ENCODE data around the gene PTRH2. TPM values are rescaled to one million over a fixed set of nuclear protein-coding genes. Genes with fewer than 3 reads are reported as not detected.

Gene PTRH2
- total RNA-seq, 1 experiment from 2014 or later = 59.6 TPM

DNA sequence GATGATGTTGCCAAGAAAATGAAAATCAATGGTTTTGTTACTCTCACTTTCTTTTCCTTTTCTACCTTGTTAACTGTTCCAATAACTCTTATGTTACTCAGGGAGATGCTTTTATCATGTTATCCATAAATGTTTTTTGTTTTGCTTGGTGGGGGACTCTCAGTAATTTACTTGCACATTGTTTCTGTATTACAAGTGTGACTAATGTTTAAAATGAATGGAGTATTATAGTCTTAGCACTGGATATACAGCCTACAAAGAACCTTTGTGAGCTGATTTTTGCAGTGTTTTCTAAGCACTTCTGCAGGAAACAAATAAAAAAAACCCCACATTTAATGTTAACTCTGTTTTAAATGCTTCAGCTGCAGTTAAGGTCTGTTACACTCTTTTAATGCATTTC lies 12.3 kb upstream of the PTRH2 start:
- Histone ChIP-seq H3K36me3 (ENCODE audit: control insufficient read depth in 1 of 2, insufficient read depth in 2 of 2, low read length in 2 of 2) (no peaks in the 10 kb centered on the region; a peak in 1 of 4 replicates), H3K27ac (ENCODE audit: low read depth, low read length) (no peak overlapping the region), H3K4me3 (replicated peaks in 1 of 2; ENCODE audit: low read depth in 1 of 2, low read length in 2 of 2) (no peak overlapping the region), H3K79me2 (ENCODE audit: insufficient read depth, low read length) (peaks cover 99% of the 10 kb centered on the region), H3K9ac (ENCODE audit: low read length) (no peak overlapping the region), H3K9me2 (ENCODE audit: insufficient read depth) (no peaks in the 10 kb centered on the region), H3K4me2 (ENCODE audit: low read length) (no peak overlapping the region), H3K4me1 (ENCODE audit: control insufficient read depth in 1 of 2, insufficient read depth in 2 of 2, low read length in 2 of 2) (no peaks in the 10 kb centered on the region), H3K27me3 (ENCODE audit: insufficient read depth, low read length) (no peaks in the 10 kb centered on the region), H4K20me1 (ENCODE audit: insufficient read depth) (peaks cover 13% of the 10 kb centered on the region; the same call in 1 of the 2 replicates), H2AFZ (ENCODE audit: low read depth, low read length, poor library complexity, severe bottlenecking) (no peak overlapping the region), H3K9me3 (ENCODE audit: control insufficient read depth in 1 of 2, insufficient read depth in 1 of 2, low read depth in 1 of 2, low read length in 2 of 2) (no peaks in the 10 kb centered on the region)
- ATAC-seq (no peak), DNase-seq (ENCODE audit: low read depth, low spot score) (no peak)
- no peak for TF ChIP-seq RAD21 (IDR thresholded peaks at IDR 0.05; ENCODE audit: low read depth)
- no peak for TF ChIP-seq SRF (IDR thresholded peaks at IDR 0.05; ENCODE audit: low read depth)
- TF ChIP-seq, protein P1, sequence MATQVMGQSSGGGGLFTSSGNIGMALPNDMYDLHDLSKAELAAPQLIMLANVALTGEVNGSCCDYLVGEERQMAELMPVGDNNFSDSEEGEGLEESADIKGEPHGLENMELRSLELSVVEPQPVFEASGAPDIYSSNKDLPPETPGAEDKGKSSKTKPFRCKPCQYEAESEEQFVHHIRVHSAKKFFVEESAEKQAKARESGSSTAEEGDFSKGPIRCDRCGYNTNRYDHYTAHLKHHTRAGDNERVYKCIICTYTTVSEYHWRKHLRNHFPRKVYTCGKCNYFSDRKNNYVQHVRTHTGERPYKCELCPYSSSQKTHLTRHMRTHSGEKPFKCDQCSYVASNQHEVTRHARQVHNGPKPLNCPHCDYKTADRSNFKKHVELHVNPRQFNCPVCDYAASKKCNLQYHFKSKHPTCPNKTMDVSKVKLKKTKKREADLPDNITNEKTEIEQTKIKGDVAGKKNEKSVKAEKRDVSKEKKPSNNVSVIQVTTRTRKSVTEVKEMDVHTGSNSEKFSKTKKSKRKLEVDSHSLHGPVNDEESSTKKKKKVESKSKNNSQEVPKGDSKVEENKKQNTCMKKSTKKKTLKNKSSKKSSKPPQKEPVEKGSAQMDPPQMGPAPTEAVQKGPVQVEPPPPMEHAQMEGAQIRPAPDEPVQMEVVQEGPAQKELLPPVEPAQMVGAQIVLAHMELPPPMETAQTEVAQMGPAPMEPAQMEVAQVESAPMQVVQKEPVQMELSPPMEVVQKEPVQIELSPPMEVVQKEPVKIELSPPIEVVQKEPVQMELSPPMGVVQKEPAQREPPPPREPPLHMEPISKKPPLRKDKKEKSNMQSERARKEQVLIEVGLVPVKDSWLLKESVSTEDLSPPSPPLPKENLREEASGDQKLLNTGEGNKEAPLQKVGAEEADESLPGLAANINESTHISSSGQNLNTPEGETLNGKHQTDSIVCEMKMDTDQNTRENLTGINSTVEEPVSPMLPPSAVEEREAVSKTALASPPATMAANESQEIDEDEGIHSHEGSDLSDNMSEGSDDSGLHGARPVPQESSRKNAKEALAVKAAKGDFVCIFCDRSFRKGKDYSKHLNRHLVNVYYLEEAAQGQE (IDR thresholded peaks at IDR 0.05; ENCODE audit: low read depth) = no peak
- TF ChIP-seq, protein P2, sequence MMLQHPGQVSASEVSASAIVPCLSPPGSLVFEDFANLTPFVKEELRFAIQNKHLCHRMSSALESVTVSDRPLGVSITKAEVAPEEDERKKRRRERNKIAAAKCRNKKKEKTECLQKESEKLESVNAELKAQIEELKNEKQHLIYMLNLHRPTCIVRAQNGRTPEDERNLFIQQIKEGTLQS (IDR thresholded peaks at IDR 0.05) = no peak
- BruUV-seq (replicated peaks) = no TSS peak
- CTCF ChIA-PET = no interaction called here
- RAD21 ChIA-PET (ENCODE audit: low non-redundant PET in 1 of 2, low total read pairs in 2 of 2, uncharacterized antibody in 2 of 2, unreplicated experiment in 2 of 2) = no interaction called here
- POLR2A ChIA-PET = no interaction called here
- intact Hi-C loops (cut with micrococcal nuclease) = no loop called here

DNA sequence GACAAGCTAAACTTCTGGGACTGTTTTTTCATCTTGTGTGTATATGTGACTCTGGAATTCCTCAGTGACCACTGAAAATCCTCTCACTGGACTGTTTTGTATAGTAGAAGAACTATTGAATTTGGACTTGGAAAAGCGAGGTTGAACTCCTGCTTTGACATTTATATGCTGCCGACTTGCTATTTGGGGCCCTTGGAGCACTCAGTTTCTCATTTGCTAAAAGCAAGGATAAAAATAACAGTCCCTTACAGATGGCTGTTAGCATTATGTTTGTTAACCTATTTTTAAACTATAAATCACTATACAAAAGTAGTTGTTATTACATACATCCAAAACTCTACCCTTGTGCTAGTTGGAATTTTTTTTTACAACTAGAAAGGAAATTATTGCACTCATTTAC lies 9.2 kb upstream of the PTRH2 start:
- H4K20me1 ChIP-seq (ENCODE audit: insufficient read depth) = peaks cover 20% of the 10 kb centered on the region; the same call in 1 of the 2 replicates
- POLR2A ChIA-PET = no interaction called here
- RAD21 ChIA-PET (ENCODE audit: low non-redundant PET in 1 of 2, low total read pairs in 2 of 2, uncharacterized antibody in 2 of 2, unreplicated experiment in 2 of 2) = no interaction called here
- H3K27ac ChIP-seq (ENCODE audit: low read depth, low read length) = no peak overlapping the region
- no peaks in the 10 kb centered on the region; a peak in 1 of 4 replicates for H3K36me3 ChIP-seq (ENCODE audit: control insufficient read depth in 1 of 2, insufficient read depth in 2 of 2, low read length in 2 of 2)
- H3K4me2 ChIP-seq (ENCODE audit: low read length) = no peak overlapping the region
- CTCF ChIA-PET = no interaction called here
- peaks cover 0 to 9% of the 10 kb centered on the region in 2 experiments; a peak in 2 of 4 replicates for H3K4me1 ChIP-seq (ENCODE audit: control insufficient read depth in 1 of 2, insufficient read depth in 2 of 2, low read length in 2 of 2)
- H3K9ac ChIP-seq (ENCODE audit: low read length) = no peak overlapping the region
- intact Hi-C loops (cut with micrococcal nuclease) = no loop called here
- H2AFZ ChIP-seq (ENCODE audit: low read depth, low read length, poor library complexity, severe bottlenecking) = no peak overlapping the region
- DNase-seq (ENCODE audit: low read depth, low spot score) (no peak), ATAC-seq (no peak)
- no peaks in the 10 kb centered on the region for H3K27me3 ChIP-seq (ENCODE audit: insufficient read depth, low read length)
- no peaks in the 10 kb centered on the region for H3K9me2 ChIP-seq (ENCODE audit: insufficient read depth)
- peaks cover 99% of the 10 kb centered on the region for H3K79me2 ChIP-seq (ENCODE audit: insufficient read depth, low read length)
- no peak overlapping the region for H3K4me3 ChIP-seq (replicated peaks in 1 of 2; ENCODE audit: low read depth in 1 of 2, low read length in 2 of 2)
- no peaks in the 10 kb centered on the region for H3K9me3 ChIP-seq (ENCODE audit: control insufficient read depth in 1 of 2, insufficient read depth in 1 of 2, low read depth in 1 of 2, low read length in 2 of 2)
- BruUV-seq (replicated peaks) = no TSS peak
- TF ChIP-seq SP1 (IDR thresholded peaks at IDR 0.05; ENCODE audit: low read depth) (no peak), TCF7L2 (IDR thresholded peaks at IDR 0.05; ENCODE audit: borderline replicate concordance, extremely low read depth, insufficient read depth, insufficient read length) (no peak), ZFX (IDR thresholded peaks at IDR 0.05) (no peak), YY1 (IDR thresholded peaks at IDR 0.05; ENCODE audit: extremely low read depth, insufficient replicate concordance, low read depth, low read length) (no peak), RAD21 (IDR thresholded peaks at IDR 0.05; ENCODE audit: low read depth) (no peak), CEBPB (IDR thresholded peaks at IDR 0.05; ENCODE audit: low read depth) (no peak), SRF (IDR thresholded peaks at IDR 0.05; ENCODE audit: low read depth) (no peak), POLR2A (IDR thresholded peaks at IDR 0.05; ENCODE audit: borderline replicate concordance, extremely low read depth, insufficient read depth, insufficient read length) (no peak), ZNF274 (IDR thresholded peaks at IDR 0.05; ENCODE audit: low read depth, low read length) (no peak)
- TF ChIP-seq, protein P1 (IDR thresholded peaks at IDR 0.05; ENCODE audit: low read depth) = no peak
- TF ChIP-seq, protein P3, sequence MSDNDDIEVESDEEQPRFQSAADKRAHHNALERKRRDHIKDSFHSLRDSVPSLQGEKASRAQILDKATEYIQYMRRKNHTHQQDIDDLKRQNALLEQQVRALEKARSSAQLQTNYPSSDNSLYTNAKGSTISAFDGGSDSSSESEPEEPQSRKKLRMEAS (IDR thresholded peaks at IDR 0.05) = no peak
